Astrocyte of the cerebellum (primary cell): Measurements from ENCODE around the gene ATP9B.

Experiments
- DNase-seq: peaks from one replicate; pipeline ENCODE4 v3.0.0-alpha.2; 2011; ENCODE audit warnings: low read depth
- H3K4me3 ChIP-seq: 2 replicates; pipeline ENCODE4 v1.5.1; 2011; ENCODE audit warnings: mild to moderate bottlenecking, low read depth, low read length, moderate library complexity
- CTCF ChIP-seq: IDR thresholded peaks from 2 replicates; pipeline ENCODE4 v1.5.1; 2012; ENCODE audit warnings: low read length, low read depth, moderate library complexity, mild to moderate bottlenecking; ENCODE audit errors: missing control alignments
- in situ Hi-C: cut with HindIII; loops from 2 replicates; pipeline ENCODE4 v1.10.0; 2017; ENCODE audit warnings: low sequenced_read_pairs

Gene ATP9B

GRCh38 chr18:79387615-79388014 is 318.4 kb downstream of the ATP9B start:
- in situ Hi-C loops: loop anchor here (5.0 to 10.0 kb wide), 3 partner anchors 150 to 327 kb away; no protein-coding TSS in a partner anchor
- DNase-seq: no peak
- TF ChIP-seq CTCF: no peak
- H3K4me3 ChIP-seq: no peak overlapping the region

DNA sequence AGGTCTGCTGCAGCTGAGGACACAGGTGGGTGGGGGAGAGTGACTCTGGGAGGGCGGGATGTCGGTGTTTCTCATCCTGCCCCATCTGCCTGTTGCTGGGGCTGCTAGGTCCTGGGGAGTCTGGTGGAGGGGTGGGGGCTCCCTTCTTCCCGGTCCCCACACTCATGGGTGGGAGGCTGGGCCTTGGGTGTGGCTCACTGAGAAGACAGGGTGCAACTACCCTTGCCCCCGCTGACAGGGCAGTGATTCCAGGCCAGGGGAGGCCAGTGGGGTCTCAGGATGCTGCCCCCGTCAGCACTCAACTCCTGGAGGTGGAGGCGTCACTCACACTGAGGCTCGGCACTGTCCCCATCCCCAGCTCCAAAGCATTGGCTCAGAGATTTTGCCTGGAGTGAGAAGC is 318.8 kb downstream of the ATP9B start:
- in situ Hi-C loops: loop anchor here (5.0 to 10.0 kb wide), 3 partner anchors 149 to 327 kb away; no protein-coding TSS in a partner anchor
- DNase-seq: no peak
- no peak for TF ChIP-seq CTCF
- H3K4me3 ChIP-seq: no peak overlapping the region

GRCh38 chr18:79389689-79390088 is 320.5 kb downstream of the ATP9B start:
- DNase-seq: no peak
- H3K4me3 ChIP-seq: no peak overlapping the region
- TF ChIP-seq CTCF: no peak
- in situ Hi-C loops: loop anchor here (5.0 to 10.0 kb wide), 3 partner anchors 148 to 325 kb away; no protein-coding TSS in a partner anchor

- H3K4me3 ChIP-seq: no peak overlapping the region
- DNase-seq: no peak
- in situ Hi-C loops: no loop called here
- no peak for TF ChIP-seq CTCF
These were observed 323.0 kb downstream of the ATP9B start for GRCh38 chr18:79392226-79392625.

DNA sequence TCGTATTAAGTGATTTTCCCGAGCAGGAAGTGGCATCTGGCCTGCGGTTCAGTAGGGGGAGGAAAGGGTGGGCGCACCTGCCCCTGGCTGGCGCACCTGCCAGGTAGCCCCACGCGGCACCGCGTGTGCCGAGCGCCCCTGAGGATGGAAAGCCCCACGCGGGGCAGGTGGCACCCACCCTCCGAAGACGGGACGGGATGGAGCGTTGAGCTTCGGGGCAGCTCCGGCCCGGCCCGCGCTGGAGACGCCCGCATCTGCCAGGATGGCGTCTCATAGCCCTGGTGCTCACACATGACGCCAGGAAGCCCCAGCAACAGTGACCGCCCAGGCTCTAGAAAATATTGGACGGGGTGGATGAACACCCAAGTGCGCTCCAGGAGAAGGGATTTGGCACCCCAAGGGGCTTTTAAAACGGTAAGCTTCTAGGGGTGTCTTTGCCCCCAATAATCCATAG is 324.0 kb downstream of the ATP9B start:
- H3K4me3 ChIP-seq: peak overlapping the region; percentile 43
- TF ChIP-seq CTCF: no peak
- DNase-seq: no peak
- in situ Hi-C loops: no loop called here

- in situ Hi-C loops: no loop called here
- no peak for TF ChIP-seq CTCF
- H3K4me3 ChIP-seq: peak overlapping the region; percentile 43
- DNase-seq: peak; percentile 63
These were observed 324.7 kb downstream of the ATP9B start for GRCh38 chr18:79393635-79394533.
